NT2/D1 (cell line): Measurements from ENCODE around the gene TPM3.

ENCODE experiments used
- SUZ12 ChIP-seq: IDR thresholded peaks from 2 replicates; pipeline ENCODE4 v1.6.1; 2011; ENCODE audit not compliant: insufficient read length, insufficient read depth; ENCODE audit errors: extremely low read depth
- YY1 ChIP-seq: IDR thresholded peaks from 2 replicates; pipeline ENCODE4 v1.6.1; 2011; ENCODE audit not compliant: insufficient read length, insufficient read depth

DNA sequence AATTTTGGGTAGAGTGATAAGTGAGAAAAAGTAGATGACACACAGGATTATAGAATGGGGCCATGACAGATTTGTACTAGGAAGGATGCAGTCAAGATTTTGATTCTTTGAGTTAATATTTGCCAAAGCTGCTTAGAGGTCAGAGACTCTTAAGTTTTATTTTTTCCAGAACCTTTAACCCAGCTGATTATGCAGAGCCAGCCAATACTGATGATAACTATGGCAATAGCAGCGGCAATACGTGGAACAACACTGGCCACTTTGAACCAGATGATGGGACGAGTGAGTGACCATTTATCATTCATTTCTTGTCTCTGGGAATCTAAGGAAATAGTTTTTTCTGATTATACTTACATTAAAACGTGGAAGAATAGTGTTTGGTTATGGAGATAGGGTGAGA is 45.0 kb upstream of the TPM3 start:
- TF ChIP-seq SUZ12 (no peak), YY1 (no peak)
